Gastroesophageal sphincter (tissue), 4 donors: Measurements from ENCODE around the gene PCNA. TPM values are rescaled to one million over a fixed set of nuclear protein-coding genes. Genes with fewer than 3 reads are reported as not detected.
A peak's percentile ranks its signal among the peaks of the same experiment; 100 is the strongest.

Experiments
- ATAC-seq: fragments of 150-250 bp; one replicate; pipeline ENCODE4 v1.9.1; 2016; ENCODE audit warnings: mild to moderate bottlenecking, moderate library complexity
- H3K27ac ChIP-seq, 4 donors: fragments of 200-600 bp; sonication (generic) in 3 of 4; 1 replicate in 3 of 4; 2 replicates in 1 of 4; pipeline ENCODE4 v1.5.1; 2016 to 2019
- H3K27me3 ChIP-seq: fragments of 200-600 bp; sonication (generic); one replicate; pipeline ENCODE4 v1.5.1; 2019
- H3K36me3 ChIP-seq, 2 donors: fragments of 200-600 bp; sonication (generic); one replicate each; pipeline ENCODE4 v1.5.1; 2019; ENCODE audit warnings: control low read depth in 1 of 2
- H3K4me1 ChIP-seq, 3 donors: fragments of 200-600 bp; sonication (generic); 1 replicate in 2 of 3; 2 replicates in 1 of 3; pipeline ENCODE4 v1.5.1; 2016 to 2019; ENCODE audit warnings: control low read depth in 2 of 3
- H3K4me3 ChIP-seq, 2 donors: fragments of 200-600 bp; sonication (generic); one replicate each; pipeline ENCODE4 v1.5.1; 2019; ENCODE audit warnings: mild to moderate bottlenecking in 1 of 2, moderate library complexity in 1 of 2
- H3K9me3 ChIP-seq, 3 donors: fragments of 200-600 bp; sonication (generic); one replicate each; pipeline ENCODE4 v1.5.1; 2017 to 2019; ENCODE audit warnings: control low read depth in 2 of 3
- CTCF ChIP-seq, 4 experiments: fragments of 200-600 bp in 2 of 4; fragments of 450-650 bp in 2 of 4; sonication (generic) in 1 of 4; IDR thresholded peaks; one replicate each; pipeline ENCODE4 v1.5.1; 2017 to 2019; ENCODE audit warnings: antibody characterized with exemption in 4 of 4, mild to moderate bottlenecking in 2 of 4, moderate library complexity in 2 of 4
- EP300 ChIP-seq: sonication (generic); formaldehyde crosslinking; IDR thresholded peaks from one replicate; pipeline ENCODE4 v1.6.1; 2017; ENCODE audit warnings: antibody characterized with exemption, mild to moderate bottlenecking
- POLR2A ChIP-seq, 2 donors: fragments of 450-650 bp; IDR thresholded peaks; one replicate each; pipeline ENCODE4 v1.6.1; 2017; ENCODE audit warnings: antibody characterized with exemption in 2 of 2, mild to moderate bottlenecking in 2 of 2, moderate library complexity in 1 of 2
- POLR2AphosphoS5 ChIP-seq: sonication (generic); formaldehyde crosslinking; IDR thresholded peaks from one replicate; pipeline ENCODE4 v1.6.1; 2017; ENCODE audit warnings: antibody characterized with exemption
- WGBS, 2 donors: methylation state at CpG; one replicate each; pipeline ENCODE4 v1.1.5; 2018; ENCODE audit warnings: low coverage in 1 of 2; 5-methylcytosine and 5-hydroxymethylcytosine counted together
- total RNA-seq, 4 donors: library from RNA; depleted of rRNA; stranded (reverse); fragments of >200 nt; gene quantifications; one replicate each; pipeline ENCODE4 v1.1.0, GENCODE V29; 2016

The PCNA gene
- total RNA-seq, 4 donors from 2014 or later = 21.9 to 52.8 (median 39.2) TPM

GRCh38 chr20:5118220-5119142 lies 1.3 kb downstream of the PCNA start:
- Histone ChIP-seq H3K4me1 (peaks cover 0 to 27% (median 13%) of the 10 kb centered on the region in 3 donors), H3K9me3 (no peaks in the 10 kb centered on the region), H3K4me3 (peak overlapping the region; percentile 41 to 78), H3K27me3 (no peaks in the 10 kb centered on the region), H3K27ac (peak overlapping the region in 3 of 4 donors; percentile 93 to 96 (median 93)), H3K36me3 (peaks cover 0 to 22% of the 10 kb centered on the region in 2 donors)
- WGBS, 2 donors = 7 to 9% methylated on average over 10 to 17 of the region's 23 CpGs
- ATAC-seq = no peak
- no peak for TF ChIP-seq POLR2A (IDR thresholded peaks at IDR 0.05)

- H3K36me3 ChIP-seq = peaks cover 0 to 22% of the 10 kb centered on the region in 2 donors
- 70 to 71% methylated on average over 3 of the region's 3 CpGs for WGBS, 2 donors
- no peak overlapping the region for H3K27ac ChIP-seq
- no peaks in the 10 kb centered on the region for H3K27me3 ChIP-seq
- H3K4me3 ChIP-seq = no peak overlapping the region
- H3K4me1 ChIP-seq = peaks cover 0 to 36% (median 15%) of the 10 kb centered on the region in 3 donors
- H3K9me3 ChIP-seq = no peaks in the 10 kb centered on the region
- no peak for ATAC-seq
- TF ChIP-seq POLR2A (IDR thresholded peaks at IDR 0.05) (no peak), POLR2AphosphoS5 (no peak), CTCF (IDR thresholded peaks at IDR 0.05) (no peak), EP300 (no peak)
These were observed 2.9 kb downstream of the PCNA start for GRCh38 chr20:5116875-5117274.

- Histone ChIP-seq H3K4me3 (no peak overlapping the region), H3K27me3 (no peaks in the 10 kb centered on the region), H3K27ac (no peak overlapping the region), H3K36me3 (peaks cover 0 to 40% of the 10 kb centered on the region in 2 donors), H3K4me1 (peaks cover 2 to 39% (median 18%) of the 10 kb centered on the region in 3 donors), H3K9me3 (no peaks in the 10 kb centered on the region)
- TF ChIP-seq POLR2AphosphoS5 (no peak), EP300 (no peak), CTCF (IDR thresholded peaks at IDR 0.05) (no peak), POLR2A (IDR thresholded peaks at IDR 0.05) (no peak)
- whole genome bisulfite sequencing, 2 donors = 69% methylated on average over 3 of the region's 3 CpGs
- ATAC-seq = no peak
These were observed 5.4 kb downstream of the PCNA start for GRCh38 chr20:5114403-5114802.

GRCh38 chr20:5113615-5113986 lies 6.2 kb downstream of the PCNA start:
- no peak for ATAC-seq
- H3K9me3 ChIP-seq = no peaks in the 10 kb centered on the region
- H3K4me3 ChIP-seq = peak overlapping the region; percentile 61 to 82
- H3K36me3 ChIP-seq = peaks cover 0 to 48% of the 10 kb centered on the region in 2 donors
- TF ChIP-seq EP300 (no peak), POLR2A (IDR thresholded peaks at IDR 0.05) (no peak), CTCF (IDR thresholded peaks at IDR 0.05) (no peak), POLR2AphosphoS5 (no peak)
- WGBS, 2 donors = 30 to 63% methylated on average over 1 to 3 of the region's 3 CpGs
- no peaks in the 10 kb centered on the region for H3K27me3 ChIP-seq
- peak overlapping the region; percentile 93 to 98 (median 97) for H3K27ac ChIP-seq
- H3K4me1 ChIP-seq = peaks cover 2 to 33% (median 13%) of the 10 kb centered on the region in 3 donors

GRCh38 chr20:5109276-5109675 lies 10.5 kb downstream of the PCNA start:
- H3K27ac ChIP-seq = no peak overlapping the region
- peaks cover 2 to 23% (median 7%) of the 10 kb centered on the region in 3 donors for H3K4me1 ChIP-seq
- ATAC-seq = no peak
- no peak overlapping the region for H3K4me3 ChIP-seq
- H3K9me3 ChIP-seq = no peaks in the 10 kb centered on the region
- H3K36me3 ChIP-seq = peaks cover 0 to 70% of the 10 kb centered on the region in 2 donors
- no peak for TF ChIP-seq POLR2A (IDR thresholded peaks at IDR 0.05)
- no peak for TF ChIP-seq POLR2AphosphoS5
- TF ChIP-seq CTCF (IDR thresholded peaks at IDR 0.05) = no peak
- no peak for TF ChIP-seq EP300
- WGBS, 2 donors = 57 to 88% methylated on average over 3 to 4 of the region's 5 CpGs
- no peaks in the 10 kb centered on the region for H3K27me3 ChIP-seq
